ENCODE measurements around the gene GPHB5.

DNA sequence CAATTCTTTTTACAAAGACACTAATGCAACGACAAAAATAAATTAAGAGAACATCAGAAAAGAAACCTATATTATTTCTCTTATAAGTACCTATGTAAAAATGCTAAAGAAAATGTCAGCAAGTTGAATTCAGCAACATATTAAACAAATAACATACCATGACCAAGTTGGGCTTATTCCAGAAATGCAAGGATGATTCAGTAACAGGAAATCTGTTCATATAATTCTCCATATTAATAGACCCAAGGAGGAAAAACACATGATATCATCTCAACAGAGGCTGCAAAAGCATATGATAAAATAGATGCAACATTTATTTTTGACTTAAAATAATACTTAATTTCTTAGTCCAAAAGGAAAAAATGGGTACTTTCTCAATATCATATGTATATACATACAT is 25.1 kb upstream of the GPHB5 start:
- TF ChIP-seq, protein P1, sequence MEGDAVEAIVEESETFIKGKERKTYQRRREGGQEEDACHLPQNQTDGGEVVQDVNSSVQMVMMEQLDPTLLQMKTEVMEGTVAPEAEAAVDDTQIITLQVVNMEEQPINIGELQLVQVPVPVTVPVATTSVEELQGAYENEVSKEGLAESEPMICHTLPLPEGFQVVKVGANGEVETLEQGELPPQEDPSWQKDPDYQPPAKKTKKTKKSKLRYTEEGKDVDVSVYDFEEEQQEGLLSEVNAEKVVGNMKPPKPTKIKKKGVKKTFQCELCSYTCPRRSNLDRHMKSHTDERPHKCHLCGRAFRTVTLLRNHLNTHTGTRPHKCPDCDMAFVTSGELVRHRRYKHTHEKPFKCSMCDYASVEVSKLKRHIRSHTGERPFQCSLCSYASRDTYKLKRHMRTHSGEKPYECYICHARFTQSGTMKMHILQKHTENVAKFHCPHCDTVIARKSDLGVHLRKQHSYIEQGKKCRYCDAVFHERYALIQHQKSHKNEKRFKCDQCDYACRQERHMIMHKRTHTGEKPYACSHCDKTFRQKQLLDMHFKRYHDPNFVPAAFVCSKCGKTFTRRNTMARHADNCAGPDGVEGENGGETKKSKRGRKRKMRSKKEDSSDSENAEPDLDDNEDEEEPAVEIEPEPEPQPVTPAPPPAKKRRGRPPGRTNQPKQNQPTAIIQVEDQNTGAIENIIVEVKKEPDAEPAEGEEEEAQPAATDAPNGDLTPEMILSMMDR (conservative IDR thresholded peaks at IDR 0.05; ENCODE audit: low read depth, low read length), result no peak
- TF ChIP-seq EZH2 (IDR thresholded peaks at IDR 0.05; ENCODE audit: borderline replicate concordance, low read depth, low read length, poor library complexity, severe bottlenecking), result no peak
